NCI-H510A treated with DMSO at 0.1 percent for 48 hours (cell line): Measurements from ENCODE around the gene VASN.
"Not testable (repeated sequence)": the region's sequence is repeated elsewhere in the genome, so short reads cannot be mapped to it uniquely, and the experiment has no call there.

Source experiments
- DNase-seq: peaks from one replicate; lab custom pipeline; 2025; lab: John Stamatoyannopoulos, UW

The VASN gene

GRCh38 chr16:4337540-4338088 is 34.0 kb upstream of the VASN start:
- DNase-seq, result no peak

- no peak for DNase-seq
Measured at GRCh38 chr16:4338125-4338582, 33.5 kb upstream of the VASN start.

- no peak for DNase-seq
Measured at GRCh38 chr16:4338712-4339299, 32.8 kb upstream of the VASN start.

- no peak for DNase-seq
Measured at GRCh38 chr16:4339455-4339854, 32.2 kb upstream of the VASN start.

- peak; percentile 3 for DNase-seq
Measured at GRCh38 chr16:4339909-4340308, 31.7 kb upstream of the VASN start.

GRCh38 chr16:4340443-4340842 is 31.2 kb upstream of the VASN start:
- DNase-seq, result no peak

- DNase-seq, result no peak
Measured at GRCh38 chr16:4341250-4341649, 30.4 kb upstream of the VASN start.

GRCh38 chr16:4342866-4343744 is 28.5 kb upstream of the VASN start:
- no peak for DNase-seq

GRCh38 chr16:4344300-4344982 is 27.2 kb upstream of the VASN start:
- DNase-seq, result not testable (repeated sequence)

- peak; percentile 82 for DNase-seq
Measured at GRCh38 chr16:4344983-4345835, 26.4 kb upstream of the VASN start.

- peak; percentile 48 for DNase-seq
Measured at GRCh38 chr16:4345836-4346781, 25.5 kb upstream of the VASN start.

GRCh38 chr16:4347010-4347409 is 24.6 kb upstream of the VASN start:
- no peak for DNase-seq

- no peak for DNase-seq
Measured at GRCh38 chr16:4347765-4348509, 23.7 kb upstream of the VASN start.

- DNase-seq, result no peak
Measured at GRCh38 chr16:4349332-4349731, 22.3 kb upstream of the VASN start.

- no peak for DNase-seq
Measured at GRCh38 chr16:4350365-4350786, 21.3 kb upstream of the VASN start.

- DNase-seq, result peak; percentile 89
Measured at GRCh38 chr16:4350787-4351659, 20.6 kb upstream of the VASN start, which contains the start of gene PAM16. TSS of gene PAM16 (minus strand) at chr16:4351321. CDS start at chr16:4351234, 87 bp downstream.

GRCh38 chr16:4351880-4352279 is 19.8 kb upstream of the VASN start:
- DNase-seq, result no peak

GRCh38 chr16:4352843-4353242 is 18.8 kb upstream of the VASN start:
- DNase-seq, result no peak

- DNase-seq, result no peak
Measured at GRCh38 chr16:4353675-4354074, 18.0 kb upstream of the VASN start.
